HG03575 (cell line): ENCODE measurements around the gene TMCO4.

ENCODE experiments used
- ATAC-seq: cut with Tn5 transposase; IDR thresholded peaks from one replicate; pipeline ENCODE4 v1.9.1; 2021; ENCODE audit not compliant: unreplicated experiment, insufficient number of reproducible peaks, low FRiP score; ENCODE audit errors: extremely low read depth

TMCO4 gene

GRCh38 chr1:19786988-19787423 lies 12.7 kb downstream of the TMCO4 start:
- no peak for ATAC-seq

- no peak for ATAC-seq
Observed at GRCh38 chr1:19785660-19786059, 14.1 kb downstream of the TMCO4 start.

- no peak for ATAC-seq
Observed at GRCh38 chr1:19780267-19780877, 19.3 kb downstream of the TMCO4 start.

GRCh38 chr1:19776933-19777332 lies 22.8 kb downstream of the TMCO4 start:
- ATAC-seq, result no peak

GRCh38 chr1:19776287-19776686 lies 23.4 kb downstream of the TMCO4 start:
- ATAC-seq, result no peak

GRCh38 chr1:19775831-19776230 lies 23.9 kb downstream of the TMCO4 start:
- ATAC-seq, result no peak

GRCh38 chr1:19775317-19775716 lies 24.4 kb downstream of the TMCO4 start:
- ATAC-seq, result no peak

GRCh38 chr1:19774180-19774785 lies 25.4 kb downstream of the TMCO4 start:
- ATAC-seq, result no peak

- no peak for ATAC-seq
Observed at GRCh38 chr1:19773485-19773884, 26.2 kb downstream of the TMCO4 start.

GRCh38 chr1:19772053-19772452 lies 27.7 kb downstream of the TMCO4 start:
- no peak for ATAC-seq

GRCh38 chr1:19771350-19771749 lies 28.4 kb downstream of the TMCO4 start:
- no peak for ATAC-seq

- ATAC-seq, result no peak
Observed at GRCh38 chr1:19770436-19771190, 29.1 kb downstream of the TMCO4 start.

GRCh38 chr1:19769211-19769932 lies 30.3 kb downstream of the TMCO4 start:
- no peak for ATAC-seq

GRCh38 chr1:19768353-19769210 lies 31.1 kb downstream of the TMCO4 start:
- no peak for ATAC-seq

GRCh38 chr1:19765623-19766022 lies 34.1 kb downstream of the TMCO4 start:
- no peak for ATAC-seq

- ATAC-seq, result no peak
Observed at GRCh38 chr1:19764848-19765247, 34.9 kb downstream of the TMCO4 start.

- no peak for ATAC-seq
Observed at GRCh38 chr1:19762175-19762779, 37.4 kb downstream of the TMCO4 start.

- no peak for ATAC-seq
Observed at GRCh38 chr1:19759740-19760089, 40.0 kb downstream of the TMCO4 start.
